IPS-18a (cell line): ENCODE data around the gene TAF1D.
"Not testable (repeated sequence)": the region's sequence is repeated elsewhere in the genome, so short reads cannot be mapped to it uniquely, and the experiment has no call there.

Source experiments
- H3K27ac ChIP-seq: one replicate; pipeline ENCODE4 v1.5.1; 2013; ENCODE audit warnings: low read length
- H3K27me3 ChIP-seq: one replicate; pipeline ENCODE4 v1.6.1; 2013; ENCODE audit warnings: mild to moderate bottlenecking, low read length; ENCODE audit not compliant: control insufficient read depth, insufficient read depth
- H3K36me3 ChIP-seq: one replicate; pipeline ENCODE4 v1.6.1; 2013; ENCODE audit warnings: low read depth, low read length; ENCODE audit not compliant: control insufficient read depth
- H3K4me1 ChIP-seq: one replicate; pipeline ENCODE4 v1.6.1; 2013; ENCODE audit warnings: low read depth, low read length; ENCODE audit not compliant: control insufficient read depth
- H3K4me3 ChIP-seq: one replicate; pipeline ENCODE4 v1.5.1; 2013; ENCODE audit warnings: low read length
- H3K9ac ChIP-seq: one replicate; pipeline ENCODE4 v1.6.1; 2013; ENCODE audit warnings: mild to moderate bottlenecking, low read length, moderate library complexity
- H3K9me3 ChIP-seq: one replicate; pipeline ENCODE4 v1.6.1; 2013; ENCODE audit warnings: low read depth, low read length; ENCODE audit not compliant: control insufficient read depth

TAF1D gene

DNA sequence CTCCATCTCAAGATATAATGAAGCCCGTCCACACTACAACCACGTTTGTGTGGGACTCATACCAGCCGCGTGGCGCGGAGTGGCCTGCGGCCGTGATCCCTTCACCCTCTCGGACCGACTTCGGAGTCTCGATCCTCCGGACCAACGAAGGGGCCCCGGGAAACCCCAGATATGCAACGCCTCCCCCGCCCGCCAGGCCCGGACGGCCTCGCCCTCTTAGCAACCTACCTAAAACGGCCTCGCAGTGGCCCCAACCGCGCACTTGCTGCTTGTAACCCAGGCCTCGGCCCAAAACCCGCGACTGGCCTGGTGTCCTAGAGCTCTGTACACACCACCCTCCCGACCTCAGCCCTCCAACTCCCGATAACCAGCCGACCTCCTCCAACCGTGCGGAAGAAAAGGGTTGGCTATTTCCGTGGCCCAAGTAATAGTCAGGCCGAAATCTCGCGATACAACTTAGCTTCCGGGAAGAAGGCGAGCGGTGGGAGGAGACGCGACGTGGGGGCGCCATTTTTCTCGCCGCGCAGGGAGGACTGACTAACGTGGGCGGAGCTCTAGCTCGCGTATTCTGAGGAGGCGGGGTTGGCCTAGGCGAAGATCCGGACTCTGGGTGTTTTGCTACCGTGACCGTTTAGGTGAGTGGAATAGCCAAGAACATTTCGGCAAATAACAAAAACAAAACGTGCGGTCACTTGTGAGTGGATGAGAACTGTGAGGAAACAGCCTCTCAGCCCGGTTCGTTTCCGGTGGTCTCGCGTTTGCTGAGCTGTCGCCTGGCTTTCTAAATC lies at the start of gene TAF1D, which contains the start of gene C11orf54:
TAF1D (minus strand) TSS at position 402 of the 788 bp plus-strand sequence. CDS start 2,191 bp downstream, outside the sequence.
C11orf54 (plus strand) TSS at position 579 of the 788 bp plus-strand sequence. CDS start 5,722 bp downstream, outside the sequence.
- Histone ChIP-seq H3K27ac (peak within 1 kb of the TSS; percentile 89), H3K4me3 (peak within 1 kb of the TSS; percentile 90), H3K27me3 (no peaks in the 10 kb centered on the region), H3K9me3 (no peaks in the 10 kb centered on the region), H3K4me1 (peaks cover 17% of the 10 kb centered on the region), H3K36me3 (peaks cover 40% of the 10 kb centered on the region), H3K9ac (peak within 1 kb of the TSS; percentile 98)

GRCh38 chr11:93784935-93785360 lies 43.7 kb upstream of the TAF1D start:
- Histone ChIP-seq H3K27me3 (no peaks in the 10 kb centered on the region), H3K36me3 (peaks cover 32% of the 10 kb centered on the region)

GRCh38 chr11:93784145-93784934 lies 43.0 kb upstream of the TAF1D start, which contains the start of gene MED17:
Gene MED17 (plus strand): TSS chr11:93784282. CDS start chr11:93784514, 232 bp downstream.
- H3K36me3 ChIP-seq, result peaks cover 26% of the 10 kb centered on the region
- H3K9ac ChIP-seq, result peak within 1 kb of the TSS; percentile 99
- H3K27me3 ChIP-seq, result no peaks in the 10 kb centered on the region
- peak within 1 kb of the TSS; percentile 90 for H3K27ac ChIP-seq
- peaks cover 5% of the 10 kb centered on the region for H3K4me1 ChIP-seq
- H3K9me3 ChIP-seq, result no peaks in the 10 kb centered on the region
- H3K4me3 ChIP-seq, result peak within 1 kb of the TSS; percentile 99

More at GRCh38 chr11:93784935-93785360, 43.7 kb upstream of the TAF1D start:
- H3K27ac ChIP-seq, result peak overlapping the region; percentile 90
- peaks cover 5% of the 10 kb centered on the region for H3K4me1 ChIP-seq
- H3K9me3 ChIP-seq, result no peaks in the 10 kb centered on the region
- H3K4me3 ChIP-seq, result peak overlapping the region; percentile 99
- peak overlapping the region; percentile 99 for H3K9ac ChIP-seq

DNA sequence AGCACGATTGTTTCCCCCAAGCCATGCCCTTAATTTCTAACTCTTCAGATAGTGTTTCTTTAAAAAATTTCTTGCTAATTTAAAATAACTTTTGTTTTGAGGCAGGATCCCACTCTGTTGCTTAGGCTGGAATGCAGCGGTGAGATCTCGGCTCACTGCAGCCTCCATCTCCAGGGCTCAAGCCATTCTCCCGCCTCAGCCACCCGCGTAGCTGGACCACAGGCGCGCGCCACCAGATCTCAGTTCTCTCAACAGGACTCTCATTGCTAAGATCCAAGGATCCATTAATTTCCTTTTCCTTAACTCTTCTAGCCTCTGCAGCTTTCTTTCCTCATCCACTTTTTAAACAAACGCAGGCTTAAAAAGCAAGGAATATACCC lies 42.5 kb upstream of the TAF1D start:
- H3K36me3 ChIP-seq, result peaks cover 20% of the 10 kb centered on the region
- no peaks in the 10 kb centered on the region for H3K27me3 ChIP-seq
- H3K4me1 ChIP-seq, result peaks cover 5% of the 10 kb centered on the region
- no peaks in the 10 kb centered on the region for H3K9me3 ChIP-seq
- peak overlapping the region; percentile 99 for H3K9ac ChIP-seq
- H3K4me3 ChIP-seq, result peak overlapping the region; percentile 99
- H3K27ac ChIP-seq, result peak overlapping the region; percentile 62

GRCh38 chr11:93783362-93783761 lies 42.1 kb upstream of the TAF1D start:
- H3K4me1 ChIP-seq, result peaks cover 5% of the 10 kb centered on the region
- H3K9me3 ChIP-seq, result no peaks in the 10 kb centered on the region
- no peak overlapping the region for H3K27ac ChIP-seq
- H3K4me3 ChIP-seq, result peak overlapping the region; percentile 99
- H3K27me3 ChIP-seq, result no peaks in the 10 kb centered on the region
- peaks cover 19% of the 10 kb centered on the region for H3K36me3 ChIP-seq
- peak overlapping the region; percentile 99 for H3K9ac ChIP-seq

- Histone ChIP-seq H3K9ac (no peak overlapping the region), H3K27me3 (no peaks in the 10 kb centered on the region)
These were observed 34.0 kb upstream of the TAF1D start for GRCh38 chr11:93775289-93775688.

GRCh38 chr11:93774560-93774959 lies 33.3 kb upstream of the TAF1D start:
- not testable (repeated sequence) for H3K27me3 ChIP-seq, H3K36me3 ChIP-seq, H3K27ac ChIP-seq, H3K9ac ChIP-seq, H3K9me3 ChIP-seq, H3K4me1 ChIP-seq, H3K4me3 ChIP-seq

More at GRCh38 chr11:93775289-93775688, 34.0 kb upstream of the TAF1D start:
- Histone ChIP-seq H3K36me3 (no peaks in the 10 kb centered on the region), H3K9me3 (no peaks in the 10 kb centered on the region), H3K27ac (no peak overlapping the region), H3K4me3 (no peak overlapping the region), H3K4me1 (no peaks in the 10 kb centered on the region)

DNA sequence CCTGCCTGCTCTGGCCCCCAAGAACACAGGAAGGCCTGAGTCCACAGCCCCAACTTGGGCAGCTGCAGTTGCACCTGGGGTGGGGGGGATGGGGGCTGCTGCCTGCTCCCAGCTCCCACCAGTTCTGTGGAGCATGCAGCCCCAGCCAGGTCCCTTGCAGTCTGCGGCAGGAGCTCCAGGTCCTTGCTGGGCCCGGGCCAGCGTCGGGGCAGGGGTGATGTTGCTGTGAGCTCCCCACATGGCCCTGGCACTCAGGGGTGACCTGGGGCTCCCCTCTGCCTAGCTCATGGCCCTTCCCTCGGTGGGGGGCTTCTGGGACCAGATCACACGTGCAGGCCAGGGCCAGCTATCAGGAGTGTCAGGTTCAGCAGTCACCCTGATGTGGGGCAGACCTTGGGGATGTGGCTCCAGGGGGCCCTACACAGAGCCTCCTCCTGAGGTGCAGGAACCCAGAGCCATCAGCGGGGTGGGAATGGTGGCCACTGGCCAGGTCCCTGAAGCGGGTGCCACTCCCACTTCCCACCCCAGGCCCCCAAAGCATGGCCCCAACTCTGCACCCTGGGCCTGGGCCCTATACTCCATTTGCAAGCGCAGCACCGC lies 32.4 kb upstream of the TAF1D start:
- Histone ChIP-seq H3K4me3 (no peak overlapping the region), H3K27me3 (no peaks in the 10 kb centered on the region), H3K27ac (no peak overlapping the region), H3K36me3 (no peaks in the 10 kb centered on the region), H3K4me1 (no peaks in the 10 kb centered on the region), H3K9me3 (no peaks in the 10 kb centered on the region), H3K9ac (no peak overlapping the region)

DNA sequence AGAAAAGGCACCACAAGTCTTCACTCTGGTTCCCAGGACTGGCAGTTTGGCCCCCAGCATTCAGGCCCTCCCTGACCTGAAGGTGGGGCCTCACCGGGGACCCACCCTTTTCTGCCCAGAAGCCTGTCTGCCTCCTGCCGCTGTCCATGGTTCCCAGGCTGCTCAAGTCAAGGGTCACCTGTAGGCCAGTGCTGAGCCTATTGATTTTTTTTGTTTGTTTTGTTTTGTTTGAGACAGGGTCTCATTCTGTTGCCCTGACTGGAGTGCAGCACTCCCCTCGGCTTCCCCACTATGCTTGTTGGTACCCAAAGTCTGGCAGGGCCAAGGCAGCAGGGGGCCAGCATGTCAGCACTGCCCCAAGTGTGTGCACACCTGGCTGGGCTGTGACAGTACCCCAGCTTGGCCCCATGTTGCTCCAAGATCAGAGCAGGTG lies 31.8 kb upstream of the TAF1D start:
- Histone ChIP-seq H3K27me3 (no peaks in the 10 kb centered on the region), H3K36me3 (no peaks in the 10 kb centered on the region), H3K27ac (no peak overlapping the region), H3K4me3 (no peak overlapping the region), H3K4me1 (no peaks in the 10 kb centered on the region), H3K9me3 (no peaks in the 10 kb centered on the region), H3K9ac (no peak overlapping the region)

DNA sequence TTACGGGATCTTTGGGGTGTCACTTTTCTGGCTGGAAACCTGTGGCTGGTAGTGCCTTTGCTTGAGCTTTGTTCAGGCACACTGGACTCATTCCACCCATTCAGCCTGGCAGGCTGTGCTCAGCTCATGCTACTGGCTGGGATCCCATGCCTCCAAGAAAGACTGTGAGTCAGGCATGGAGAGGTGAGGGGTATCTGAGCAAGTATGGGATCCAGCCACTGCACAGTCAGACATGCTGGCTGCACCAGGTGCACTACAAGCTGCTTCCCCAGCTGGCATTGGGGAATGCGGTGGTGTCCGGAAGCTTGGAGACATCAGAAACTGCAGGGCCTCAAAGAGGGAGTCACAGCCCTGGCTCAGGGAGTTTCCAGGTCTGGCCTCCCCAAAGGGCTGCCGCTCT lies 30.8 kb upstream of the TAF1D start:
- no peak overlapping the region for H3K27ac ChIP-seq
- no peaks in the 10 kb centered on the region for H3K27me3 ChIP-seq

DNA sequence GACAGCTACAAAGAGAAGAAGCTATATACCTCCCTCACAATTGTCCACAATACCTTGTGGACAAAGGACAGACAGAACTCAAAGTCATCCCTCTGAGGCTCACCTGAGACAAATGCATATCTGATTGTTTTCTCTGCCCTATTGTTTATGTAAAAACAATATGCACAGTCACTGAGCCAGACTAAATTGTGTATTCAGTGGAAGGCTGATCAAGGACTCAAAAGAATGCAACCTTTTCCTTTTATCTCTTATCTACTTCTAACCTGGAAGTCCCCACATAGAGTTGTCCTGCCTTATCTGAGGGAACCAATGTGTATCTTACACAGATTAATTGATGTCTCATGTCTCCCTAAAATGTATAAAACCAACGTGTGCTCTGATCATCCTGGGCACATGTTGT lies 28.9 kb upstream of the TAF1D start:
- H3K36me3 ChIP-seq, result no peaks in the 10 kb centered on the region
- H3K27ac ChIP-seq, result no peak overlapping the region
- no peaks in the 10 kb centered on the region for H3K27me3 ChIP-seq
- H3K9me3 ChIP-seq, result no peaks in the 10 kb centered on the region
- no peak overlapping the region for H3K9ac ChIP-seq
- H3K4me1 ChIP-seq, result no peaks in the 10 kb centered on the region
- no peak overlapping the region for H3K4me3 ChIP-seq

More for the DNA sequence above, 30.8 kb upstream of the TAF1D start:
- Histone ChIP-seq H3K9me3 (no peaks in the 10 kb centered on the region), H3K9ac (no peak overlapping the region), H3K4me3 (no peak overlapping the region), H3K4me1 (no peaks in the 10 kb centered on the region), H3K36me3 (no peaks in the 10 kb centered on the region)
